HG02763 (cell line): ENCODE results near the gene HOXD11.

Experiments
- ATAC-seq: cut with Tn5 transposase; IDR thresholded peaks from one replicate; pipeline ENCODE4 v1.9.1; 2021; ENCODE audit warnings: mild to moderate bottlenecking, moderate library complexity; ENCODE audit not compliant: unreplicated experiment

HOXD11 gene

GRCh38 chr2:176081376-176081836 lies 25.7 kb upstream of the HOXD11 start:
- no peak for ATAC-seq

- ATAC-seq: no peak
Measured at GRCh38 chr2:176081837-176082524, 25.1 kb upstream of the HOXD11 start.

GRCh38 chr2:176082525-176082823 lies 24.6 kb upstream of the HOXD11 start:
- no peak for ATAC-seq

GRCh38 chr2:176082824-176083751 lies 24.0 kb upstream of the HOXD11 start:
- ATAC-seq: no peak

GRCh38 chr2:176083796-176084261 lies 23.3 kb upstream of the HOXD11 start, which contains the start of gene EVX2:
TSS of gene EVX2 (minus strand) at chr2:176083962. CDS start at chr2:176083776, 186 bp downstream.
- no peak for ATAC-seq

GRCh38 chr2:176084611-176085119 lies 22.4 kb upstream of the HOXD11 start:
- no peak for ATAC-seq

- ATAC-seq: no peak
Measured at GRCh38 chr2:176085120-176085788, 21.8 kb upstream of the HOXD11 start.

GRCh38 chr2:176085861-176086771 lies 21.0 kb upstream of the HOXD11 start:
- no peak for ATAC-seq

GRCh38 chr2:176087330-176088047 lies 19.6 kb upstream of the HOXD11 start:
- no peak for ATAC-seq

GRCh38 chr2:176088048-176088936 lies 18.8 kb upstream of the HOXD11 start:
- ATAC-seq: peak; percentile 48

GRCh38 chr2:176088937-176089842 lies 17.9 kb upstream of the HOXD11 start:
- no peak for ATAC-seq

GRCh38 chr2:176089843-176090395 lies 17.2 kb upstream of the HOXD11 start:
- no peak for ATAC-seq

- no peak for ATAC-seq
Measured at GRCh38 chr2:176090862-176091261, 16.2 kb upstream of the HOXD11 start.

- ATAC-seq: no peak
Measured at GRCh38 chr2:176091329-176092258, 15.5 kb upstream of the HOXD11 start.

- ATAC-seq: no peak
Measured at GRCh38 chr2:176092270-176093144, 14.6 kb upstream of the HOXD11 start, which contains the start of gene HOXD13. TSS of gene HOXD13 (plus strand) at chr2:176092721. CDS start at chr2:176092891, 170 bp downstream.
